ENCODE data around the gene SYT11.
"Not testable (repeated sequence)": the region's sequence is repeated elsewhere in the genome, so short reads cannot be mapped to it uniquely, and the experiment has no call there.

DNA sequence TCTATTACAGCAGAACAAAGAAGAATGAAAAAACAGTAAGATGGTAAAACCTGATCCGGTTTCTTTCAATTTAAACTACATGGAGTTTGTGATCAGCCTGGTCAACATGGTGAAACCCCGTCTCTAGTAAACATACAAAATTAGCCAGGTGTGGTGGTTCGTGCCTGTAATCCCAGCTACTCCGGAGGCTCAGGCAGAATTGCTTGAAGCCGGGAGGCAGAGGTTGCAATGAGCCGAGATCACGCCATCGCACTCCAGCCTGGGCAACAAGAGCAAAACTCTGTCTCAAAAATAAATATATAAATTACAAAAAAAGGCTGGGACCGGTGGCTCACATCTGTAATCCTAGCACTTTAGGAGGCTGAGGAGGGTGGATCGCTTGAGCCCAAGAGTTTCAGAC lies 71.4 kb downstream of the SYT11 start:
- not testable (repeated sequence) for TF ChIP-seq CTCF (IDR thresholded peaks at IDR 0.05; ENCODE audit: insufficient read depth, low read depth, low read length); EZH2 (IDR thresholded peaks at IDR 0.05; ENCODE audit: insufficient read depth, low read length)

All from astrocyte (in vitro differentiated cells and primary cell).